Daoy (cell line): ENCODE measurements around the gene SLC41A3. TPM values are rescaled to one million over a fixed set of nuclear protein-coding genes. Genes with fewer than 3 reads are reported as not detected.
"Not testable (repeated sequence)": the region's sequence is repeated elsewhere in the genome, so short reads cannot be mapped to it uniquely, and the experiment has no call there.

Source experiments
- DNase-seq: peaks from one replicate; pipeline ENCODE4 v3.0.0-alpha.2; 2015; ENCODE audit warnings: low read depth
- total RNA-seq: library from RNA; depleted of rRNA; stranded (reverse); fragments of >200 nt; shearing (Covaris generic); gene quantifications from 2 replicates; pipeline ENCODE4 v1.2.3, GENCODE V29; 2014

The SLC41A3 gene
- total RNA-seq, 1 experiment from 2014 or later: 30.6 TPM

GRCh38 chr3:126082362-126083137 lies 1.4 kb downstream of the SLC41A3 start:
- no peak for DNase-seq

- DNase-seq: peak; percentile 45
Observed at GRCh38 chr3:126081618-126082361, 2.1 kb downstream of the SLC41A3 start.

- DNase-seq: no peak
Observed at GRCh38 chr3:126080970-126081369, 3.0 kb downstream of the SLC41A3 start.

- no peak for DNase-seq
Observed at GRCh38 chr3:126078866-126079265, 5.1 kb downstream of the SLC41A3 start.

GRCh38 chr3:126077754-126078153 lies 6.2 kb downstream of the SLC41A3 start:
- DNase-seq: no peak

- DNase-seq: no peak
Observed at GRCh38 chr3:126076140-126076539, 7.8 kb downstream of the SLC41A3 start.

GRCh38 chr3:126070146-126070545 lies 13.8 kb downstream of the SLC41A3 start:
- DNase-seq: no peak

- DNase-seq: no peak
Observed at GRCh38 chr3:126067959-126068358, 16.0 kb downstream of the SLC41A3 start.

- not testable (repeated sequence) for DNase-seq
Observed at GRCh38 chr3:126066676-126067075, 17.2 kb downstream of the SLC41A3 start.

GRCh38 chr3:126065876-126066275 lies 18.0 kb downstream of the SLC41A3 start:
- DNase-seq: no peak

- DNase-seq: no peak
Observed at GRCh38 chr3:126064627-126065258, 19.2 kb downstream of the SLC41A3 start.

GRCh38 chr3:126063358-126063965 lies 20.5 kb downstream of the SLC41A3 start:
- DNase-seq: no peak

- no peak for DNase-seq
Observed at GRCh38 chr3:126061301-126062032, 22.5 kb downstream of the SLC41A3 start.

- no peak for DNase-seq
Observed at GRCh38 chr3:126060613-126061145, 23.2 kb downstream of the SLC41A3 start.

GRCh38 chr3:126058666-126059065 lies 25.3 kb downstream of the SLC41A3 start:
- DNase-seq: no peak

GRCh38 chr3:126057936-126058335 lies 26.0 kb downstream of the SLC41A3 start:
- DNase-seq: no peak

GRCh38 chr3:126057501-126057819 lies 26.5 kb downstream of the SLC41A3 start:
- DNase-seq: no peak

- DNase-seq: peak; percentile 53
Observed at GRCh38 chr3:126056681-126057500, 27.0 kb downstream of the SLC41A3 start.

- DNase-seq: no peak
Observed at GRCh38 chr3:126056088-126056487, 27.8 kb downstream of the SLC41A3 start.

GRCh38 chr3:126054870-126055269 lies 29.1 kb downstream of the SLC41A3 start:
- no peak for DNase-seq
